Medulla oblongata (tissue), 1 donor: ENCODE data around the gene NRCAM.

ENCODE experiments used
- DNase-seq: peaks from one replicate; pipeline ENCODE4 v3.0.0-alpha.2; 2015; ENCODE audit errors: extremely low spot score

NRCAM gene

DNA sequence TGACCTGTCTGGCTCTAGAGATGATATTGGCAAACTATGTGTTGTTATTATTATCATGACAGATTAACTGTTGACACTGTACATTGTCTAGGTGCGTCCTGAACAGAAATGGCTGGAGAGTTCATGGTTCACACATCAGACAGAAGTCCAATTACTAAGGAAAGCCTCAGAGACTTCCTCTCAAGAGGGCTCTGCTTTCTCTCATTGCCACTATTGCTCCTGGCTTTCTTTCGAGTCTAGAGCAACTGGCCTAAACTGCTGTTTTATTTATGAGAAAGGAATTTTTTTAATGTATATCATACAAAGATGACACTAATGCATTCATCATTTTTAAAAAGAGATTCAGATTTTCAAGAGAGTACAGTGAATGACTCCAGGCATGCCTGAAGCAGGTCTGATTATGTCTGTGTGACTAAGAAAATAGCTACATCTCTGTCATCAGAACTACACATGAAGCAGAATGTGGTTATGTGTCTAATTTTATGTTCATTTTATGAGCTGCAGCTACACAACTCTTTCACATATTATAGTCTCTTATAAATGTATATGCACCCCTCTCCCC lies 30.4 kb downstream of the NRCAM start:
- DNase-seq, result no peak

- no peak for DNase-seq
Measured at GRCh38 chr7:108424013-108424412, 32.2 kb downstream of the NRCAM start.

DNA sequence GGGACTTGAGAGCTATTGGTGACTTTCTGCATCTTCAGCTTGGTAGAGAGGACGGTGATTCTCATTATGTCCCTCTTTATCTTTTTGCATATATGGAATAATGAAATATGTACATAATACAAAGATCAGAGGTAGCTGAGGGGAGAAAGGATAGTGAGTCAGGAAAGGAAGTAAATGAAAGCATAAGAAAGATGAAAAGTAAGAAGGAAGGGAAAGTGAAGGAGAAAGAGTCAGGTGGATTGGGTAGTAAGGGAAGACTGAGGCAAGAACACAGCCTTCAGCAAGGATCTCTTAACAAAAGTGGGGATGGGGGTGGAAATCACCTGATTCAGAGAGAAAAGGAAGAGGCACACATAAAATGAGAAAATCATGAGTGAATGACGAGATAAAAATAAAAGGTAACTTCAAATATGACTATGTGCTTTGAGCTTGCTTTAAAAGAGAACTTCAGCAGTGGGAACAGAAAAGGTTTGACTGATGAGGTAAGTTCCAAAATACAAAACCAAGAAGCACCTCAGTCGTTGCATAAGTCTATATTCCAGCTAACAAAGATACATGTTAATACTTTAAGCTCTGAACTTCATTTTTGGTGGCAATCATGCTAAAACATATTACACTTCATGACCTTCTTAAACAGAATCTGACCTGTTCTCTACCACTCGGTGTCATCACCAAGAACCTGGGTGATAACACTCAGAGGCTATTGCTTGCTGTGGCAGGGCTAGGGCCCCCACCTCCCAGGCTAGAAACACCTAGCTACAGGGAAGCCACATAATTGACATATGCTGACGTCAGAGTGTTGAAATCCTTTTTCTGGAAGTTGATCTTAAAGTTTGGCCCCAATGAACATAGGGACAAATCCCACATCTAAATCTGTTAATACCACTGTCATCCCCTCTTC lies 32.9 kb downstream of the NRCAM start:
- DNase-seq, result no peak

- DNase-seq, result no peak
Measured at GRCh38 chr7:108421720-108422331, 34.4 kb downstream of the NRCAM start.

GRCh38 chr7:108419961-108420908 lies 36.0 kb downstream of the NRCAM start:
- no peak for DNase-seq

GRCh38 chr7:108418946-108419345 lies 37.3 kb downstream of the NRCAM start:
- DNase-seq, result no peak

DNA sequence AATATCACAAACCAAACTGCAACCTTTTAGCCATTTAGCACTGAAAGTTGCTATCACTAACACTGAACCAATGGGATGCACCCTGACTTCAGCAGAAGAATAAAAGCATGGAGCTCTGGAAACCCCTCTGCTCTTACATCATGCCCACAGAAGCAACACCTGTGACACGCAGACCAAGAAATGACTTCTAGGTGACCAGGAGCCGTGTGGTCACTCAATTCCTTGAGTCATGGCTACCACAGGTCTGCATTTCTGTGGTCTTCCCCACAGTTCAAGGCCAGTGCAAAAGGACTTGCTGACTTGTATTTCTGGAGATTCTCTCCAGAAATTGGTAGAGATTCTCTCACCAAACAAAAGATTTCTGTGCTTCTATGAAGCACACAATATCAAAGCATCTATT lies 38.3 kb downstream of the NRCAM start:
- no peak for DNase-seq

- DNase-seq, result no peak
Measured at GRCh38 chr7:108417144-108417543, 39.1 kb downstream of the NRCAM start.

- DNase-seq, result peak; percentile 64
Measured at GRCh38 chr7:108415821-108416536, 40.3 kb downstream of the NRCAM start.

- DNase-seq, result no peak
Measured at GRCh38 chr7:108415084-108415483, 41.2 kb downstream of the NRCAM start.

DNA sequence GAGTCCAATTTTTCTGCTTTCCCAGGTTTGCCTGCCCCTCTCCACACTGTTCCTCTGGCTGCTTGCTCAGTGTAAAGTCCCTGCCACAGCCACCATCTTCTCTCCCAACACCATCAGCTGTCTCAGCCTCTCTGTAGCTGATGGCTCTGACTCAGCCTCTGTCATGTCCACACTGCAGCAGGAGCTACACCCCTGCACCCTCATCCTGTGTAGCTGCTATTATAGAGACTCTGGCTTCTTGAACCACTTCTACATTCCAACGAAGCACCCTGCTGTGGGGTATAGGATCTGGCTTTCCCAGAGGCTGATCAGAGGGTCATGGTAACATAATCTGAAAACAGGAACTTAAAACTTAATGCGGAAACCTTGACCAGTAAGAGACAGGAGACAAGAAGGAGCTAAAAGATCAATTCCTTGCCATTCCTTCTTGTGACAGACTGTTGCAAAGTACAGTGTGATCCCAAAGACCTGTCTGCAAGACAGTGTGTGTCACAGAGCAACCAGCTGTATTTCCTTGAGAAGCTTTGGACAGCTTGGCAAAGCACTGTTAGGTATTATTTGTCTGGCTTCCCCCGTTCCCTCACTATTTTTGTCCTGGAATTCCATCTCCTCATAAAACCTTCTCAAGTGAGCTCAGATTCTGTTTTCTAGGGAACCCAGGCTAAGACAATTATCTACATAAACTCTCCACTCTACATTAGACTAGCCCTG lies 42.3 kb downstream of the NRCAM start:
- no peak for DNase-seq

DNA sequence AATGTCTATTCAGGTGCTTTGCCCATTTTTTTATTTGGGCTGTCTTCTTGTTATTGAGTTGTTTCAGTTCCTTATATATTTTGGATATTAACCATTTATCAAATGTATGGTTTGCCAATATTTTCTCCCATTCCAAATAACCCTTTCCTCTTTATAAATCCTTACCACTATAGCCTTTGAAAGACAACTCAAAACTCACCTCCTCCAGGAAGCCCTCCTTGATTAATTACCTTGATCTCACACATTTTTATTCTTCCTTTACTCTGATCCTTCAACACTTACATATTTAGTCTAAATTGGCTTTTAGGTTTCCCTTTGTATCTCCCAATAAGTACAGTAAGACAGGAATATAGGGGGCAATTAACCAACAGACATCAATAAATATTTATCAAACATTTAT lies 42.9 kb downstream of the NRCAM start:
- no peak for DNase-seq

DNA sequence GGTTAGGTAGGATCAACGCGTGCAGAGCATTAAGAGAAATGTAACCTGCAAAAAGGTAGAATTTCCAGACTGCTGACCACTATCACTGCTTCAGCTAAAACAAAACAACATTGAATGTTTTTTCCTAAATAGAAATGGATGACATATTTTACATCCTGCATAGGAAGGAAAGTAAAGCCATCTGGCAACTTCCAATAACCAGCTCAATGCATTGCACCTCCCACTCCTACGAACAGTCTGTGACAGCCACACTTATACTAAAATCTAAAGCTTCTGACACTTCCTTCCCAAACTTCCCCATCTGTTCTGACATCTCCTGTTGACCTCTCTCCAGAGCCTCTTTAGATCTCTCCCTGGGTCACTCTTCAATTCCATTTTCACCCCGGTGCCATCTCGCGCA lies 47.1 kb downstream of the NRCAM start:
- DNase-seq, result no peak

GRCh38 chr7:108408296-108408991 lies 47.8 kb downstream of the NRCAM start:
- peak; percentile 62 for DNase-seq

GRCh38 chr7:108407676-108408075 lies 48.6 kb downstream of the NRCAM start:
- no peak for DNase-seq

GRCh38 chr7:108406222-108406890 lies 49.9 kb downstream of the NRCAM start:
- DNase-seq, result no peak

GRCh38 chr7:108404509-108405420 lies 51.5 kb downstream of the NRCAM start:
- peak; percentile 52 for DNase-seq

- no peak for DNase-seq
Measured at GRCh38 chr7:108403597-108404217, 52.5 kb downstream of the NRCAM start.
